HL-60 (cell line): ENCODE data around the gene ABHD8.
A peak's percentile ranks its signal among the peaks of the same experiment; 100 is the strongest.

ENCODE experiments used
- DNase-seq, 2 experiments: peaks; one replicate each; pipeline ENCODE4 v3.0.0-alpha.2; 2010 to 2020; ENCODE audit warnings: low read depth in 1 of 2, low spot score in 1 of 2
- H3K27ac ChIP-seq: fragments of 250-450 bp; sonication (Bioruptor Pico); replicated peaks from 2 replicates; pipeline ENCODE4 v1.5.1; 2020; ENCODE audit warnings: mild to moderate bottlenecking, moderate library complexity
- H3K27me3 ChIP-seq: fragments of 250-450 bp; sonication (Bioruptor Pico); 2 replicates; pipeline ENCODE4 v1.5.1; 2021; ENCODE audit warnings: mild to moderate bottlenecking, moderate library complexity; ENCODE audit not compliant: insufficient read depth, poor library complexity, severe bottlenecking
- H3K4me3 ChIP-seq: replicated peaks from 2 replicates; pipeline ENCODE4 v1.5.1; 2011; ENCODE audit warnings: mild to moderate bottlenecking, control low read depth, low read length; ENCODE audit not compliant: insufficient read depth
- CTCF ChIP-seq: IDR thresholded peaks from one replicate; pipeline ENCODE4 v1.5.1; 2011; ENCODE audit warnings: low read length, control low read depth, inconsistent platforms; ENCODE audit not compliant: insufficient read depth
- GABPA ChIP-seq: IDR thresholded peaks from 2 replicates; pipeline ENCODE4 v1.6.1; 2012; ENCODE audit warnings: low read depth
- POLR2AphosphoS5 ChIP-seq: IDR thresholded peaks from 2 replicates; pipeline ENCODE4 v1.6.1; 2012; ENCODE audit warnings: low read depth
- REST ChIP-seq: IDR thresholded peaks from 2 replicates; pipeline ENCODE4 v1.6.1; 2012; ENCODE audit warnings: low read depth; ENCODE audit not compliant: insufficient replicate concordance
- SPI1 ChIP-seq: IDR thresholded peaks from 2 replicates; pipeline ENCODE4 v1.6.1; 2012; ENCODE audit warnings: low read depth, mild to moderate bottlenecking, borderline replicate concordance

ABHD8 gene

GRCh38 chr19:17305517-17306284 is 2.5 kb upstream of the ABHD8 start, which contains the start of gene MRPL34:
Gene MRPL34, plus strand, starts transcription at chr19:17305872. Its CDS starts 21 bp downstream, at chr19:17305893.
- peak within 1 kb of the TSS; percentile 86 for H3K27ac ChIP-seq
- no peaks in the 10 kb centered on the region for H3K27me3 ChIP-seq
- peak within 1 kb of the TSS; percentile 78 for H3K4me3 ChIP-seq
- TF ChIP-seq POLR2AphosphoS5 (peak; percentile 100), REST (no peak), SPI1 (no peak), GABPA (peak; percentile 77), CTCF (peak; percentile 64)
- peak; percentile 99 to 100 for DNase-seq

GRCh38 chr19:17305216-17305516 is 1.9 kb upstream of the ABHD8 start:
- Histone ChIP-seq H3K27me3 (no peaks in the 10 kb centered on the region), H3K27ac (peak overlapping the region; percentile 25; the same call in 1 of the 2 replicates), H3K4me3 (no peak overlapping the region)
- TF ChIP-seq POLR2AphosphoS5 (no peak), CTCF (no peak), SPI1 (no peak), GABPA (no peak), REST (no peak)
- no peak for DNase-seq

GRCh38 chr19:17304386-17305215 is 1.4 kb upstream of the ABHD8 start:
- no peak for DNase-seq
- Histone ChIP-seq H3K27ac (no peak overlapping the region; the same call in 1 of the 2 replicates), H3K27me3 (no peaks in the 10 kb centered on the region), H3K4me3 (no peak overlapping the region)
- TF ChIP-seq POLR2AphosphoS5 = no peak
- TF ChIP-seq CTCF = no peak
- no peak for TF ChIP-seq GABPA
- no peak for TF ChIP-seq REST
- no peak for TF ChIP-seq SPI1
